GM12878 (cell line): Measurements from ENCODE around the gene PDCD10.
A peak's percentile ranks its signal among the peaks of the same experiment; 100 is the strongest.

ENCODE experiments used
- BRCA1 ChIP-seq: IDR thresholded peaks from 2 replicates; pipeline ENCODE4 v1.6.1; 2011; ENCODE audit warnings: low read depth, low read length, improper control_type of control experiment
- CBFB ChIP-seq: IDR thresholded peaks from 2 replicates; pipeline ENCODE4 v1.6.1; 2016; ENCODE audit warnings: antibody characterized with exemption, low read depth
- FOS ChIP-seq: IDR thresholded peaks from 3 replicates; pipeline ENCODE4 v1.6.1; 2011; ENCODE audit warnings: borderline replicate concordance; ENCODE audit not compliant: insufficient read length; ENCODE audit errors: extremely low read depth
- FOXK2 ChIP-seq: fragments of 450-650 bp; IDR thresholded peaks from 2 replicates; pipeline ENCODE4 v1.6.1; 2017; ENCODE audit warnings: mild to moderate bottlenecking, moderate library complexity
- IKZF1 ChIP-seq: fragments of 450-650 bp; conservative IDR thresholded peaks from 2 replicates; pipeline ENCODE4 v1.6.1; 2017; ENCODE audit warnings: antibody characterized with exemption, mild to moderate bottlenecking
- NR2F1 ChIP-seq: fragments of 450-650 bp; conservative IDR thresholded peaks from 2 replicates; pipeline ENCODE4 v1.6.1; 2017; ENCODE audit warnings: mild to moderate bottlenecking
- PAX5 ChIP-seq: IDR thresholded peaks from 2 replicates; pipeline ENCODE4 v1.6.1; 2011; ENCODE audit warnings: low read depth, low read length, borderline replicate concordance
- ZBED1 ChIP-seq: IDR thresholded peaks from 2 replicates; pipeline ENCODE4 v1.6.1; 2016; ENCODE audit warnings: borderline replicate concordance
- TF ChIP-seq, protein P1 (sequence below): IDR thresholded peaks from 2 replicates; pipeline ENCODE4 v1.6.1; 2012; ENCODE audit warnings: low read depth, low read length, improper control_type of control experiment
- TF ChIP-seq, protein P2 (sequence below), 3 experiments: IDR thresholded peaks in 2 of 3; conservative IDR thresholded peaks in 1 of 3; 2 replicates each; pipeline ENCODE4 v1.5.1; 2011; ENCODE audit warnings: low read depth in 3 of 3, low read length in 3 of 3, mild to moderate bottlenecking in 3 of 3, control low read depth in 2 of 3, moderate library complexity in 2 of 3, inconsistent platforms in 1 of 3, mixed read lengths in 1 of 3; ENCODE audit not compliant: control insufficient read depth in 2 of 3, insufficient read depth in 1 of 3; ENCODE audit errors: extremely low read depth in 1 of 3
- TF ChIP-seq, protein P3 (sequence below): fragments of 450-650 bp; IDR thresholded peaks from 2 replicates; pipeline ENCODE4 v1.6.1; 2017; ENCODE audit warnings: mild to moderate bottlenecking

DNA sequence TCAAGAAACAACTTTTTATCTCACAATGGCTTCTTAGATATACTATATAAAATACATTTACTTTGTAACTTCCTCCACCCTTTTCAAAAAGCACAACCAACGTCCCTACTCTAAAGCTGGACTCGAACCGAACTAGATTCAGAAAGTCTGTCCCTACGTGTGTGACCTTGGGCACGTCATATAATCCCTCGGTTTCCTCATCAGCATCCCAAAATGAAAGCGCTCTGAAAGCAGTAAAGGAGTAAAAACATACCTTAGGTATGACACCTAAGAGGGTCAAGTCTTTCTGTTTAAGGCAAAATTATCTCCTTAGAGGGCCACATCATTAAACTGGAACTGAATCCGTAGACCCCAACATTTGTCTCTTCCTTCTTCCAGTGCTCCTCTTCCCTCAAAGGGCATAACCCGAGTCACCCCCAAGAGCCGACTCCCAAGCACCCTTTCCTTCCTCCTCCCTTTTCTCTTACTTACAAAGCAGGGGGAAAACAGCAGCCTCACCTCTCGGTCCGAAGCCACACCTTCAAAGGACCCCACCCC, 663 bp downstream of the PDCD10 start:
- TF ChIP-seq, protein P1, sequence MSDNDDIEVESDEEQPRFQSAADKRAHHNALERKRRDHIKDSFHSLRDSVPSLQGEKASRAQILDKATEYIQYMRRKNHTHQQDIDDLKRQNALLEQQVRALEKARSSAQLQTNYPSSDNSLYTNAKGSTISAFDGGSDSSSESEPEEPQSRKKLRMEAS = no peak
- TF ChIP-seq PAX5 = no peak; the same call in 1 of the 2 replicates
- no peak for TF ChIP-seq FOXK2
- TF ChIP-seq NR2F1 = 0 out of 2 replicates have a peak, but pooled peaks have one; percentile 63
- no peak for TF ChIP-seq ZBED1
- no peak for TF ChIP-seq BRCA1
- TF ChIP-seq, protein P2, sequence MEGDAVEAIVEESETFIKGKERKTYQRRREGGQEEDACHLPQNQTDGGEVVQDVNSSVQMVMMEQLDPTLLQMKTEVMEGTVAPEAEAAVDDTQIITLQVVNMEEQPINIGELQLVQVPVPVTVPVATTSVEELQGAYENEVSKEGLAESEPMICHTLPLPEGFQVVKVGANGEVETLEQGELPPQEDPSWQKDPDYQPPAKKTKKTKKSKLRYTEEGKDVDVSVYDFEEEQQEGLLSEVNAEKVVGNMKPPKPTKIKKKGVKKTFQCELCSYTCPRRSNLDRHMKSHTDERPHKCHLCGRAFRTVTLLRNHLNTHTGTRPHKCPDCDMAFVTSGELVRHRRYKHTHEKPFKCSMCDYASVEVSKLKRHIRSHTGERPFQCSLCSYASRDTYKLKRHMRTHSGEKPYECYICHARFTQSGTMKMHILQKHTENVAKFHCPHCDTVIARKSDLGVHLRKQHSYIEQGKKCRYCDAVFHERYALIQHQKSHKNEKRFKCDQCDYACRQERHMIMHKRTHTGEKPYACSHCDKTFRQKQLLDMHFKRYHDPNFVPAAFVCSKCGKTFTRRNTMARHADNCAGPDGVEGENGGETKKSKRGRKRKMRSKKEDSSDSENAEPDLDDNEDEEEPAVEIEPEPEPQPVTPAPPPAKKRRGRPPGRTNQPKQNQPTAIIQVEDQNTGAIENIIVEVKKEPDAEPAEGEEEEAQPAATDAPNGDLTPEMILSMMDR (IDR thresholded peaks at IDR 0.05 in 2 of 3, conservative IDR thresholded peaks at IDR 0.05 in 1 of 3; ENCODE audit: control insufficient read depth in 2 of 3, extremely low read depth in 1 of 3, insufficient read depth in 1 of 3, low read depth in 3 of 3, low read length in 3 of 3) = no peak
- TF ChIP-seq FOS = no peak
- TF ChIP-seq IKZF1 = no peak
- no peak for TF ChIP-seq CBFB
- TF ChIP-seq, protein P3, sequence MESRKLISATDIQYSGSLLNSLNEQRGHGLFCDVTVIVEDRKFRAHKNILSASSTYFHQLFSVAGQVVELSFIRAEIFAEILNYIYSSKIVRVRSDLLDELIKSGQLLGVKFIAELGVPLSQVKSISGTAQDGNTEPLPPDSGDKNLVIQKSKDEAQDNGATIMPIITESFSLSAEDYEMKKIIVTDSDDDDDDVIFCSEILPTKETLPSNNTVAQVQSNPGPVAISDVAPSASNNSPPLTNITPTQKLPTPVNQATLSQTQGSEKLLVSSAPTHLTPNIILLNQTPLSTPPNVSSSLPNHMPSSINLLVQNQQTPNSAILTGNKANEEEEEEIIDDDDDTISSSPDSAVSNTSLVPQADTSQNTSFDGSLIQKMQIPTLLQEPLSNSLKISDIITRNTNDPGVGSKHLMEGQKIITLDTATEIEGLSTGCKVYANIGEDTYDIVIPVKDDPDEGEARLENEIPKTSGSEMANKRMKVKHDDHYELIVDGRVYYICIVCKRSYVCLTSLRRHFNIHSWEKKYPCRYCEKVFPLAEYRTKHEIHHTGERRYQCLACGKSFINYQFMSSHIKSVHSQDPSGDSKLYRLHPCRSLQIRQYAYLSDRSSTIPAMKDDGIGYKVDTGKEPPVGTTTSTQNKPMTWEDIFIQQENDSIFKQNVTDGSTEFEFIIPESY = no peak
